Anterior cingulate cortex (tissue), 58 donors: ENCODE data around the gene SLC22A15.
"Not testable (repeated sequence)": the region's sequence is repeated elsewhere in the genome, so short reads cannot be mapped to it uniquely, and the experiment has no call there.

Experiments
- DNase-seq, 58 donors: peaks; one replicate each; lab custom pipeline; 2025; lab: John Stamatoyannopoulos, UW

The SLC22A15 gene

DNA sequence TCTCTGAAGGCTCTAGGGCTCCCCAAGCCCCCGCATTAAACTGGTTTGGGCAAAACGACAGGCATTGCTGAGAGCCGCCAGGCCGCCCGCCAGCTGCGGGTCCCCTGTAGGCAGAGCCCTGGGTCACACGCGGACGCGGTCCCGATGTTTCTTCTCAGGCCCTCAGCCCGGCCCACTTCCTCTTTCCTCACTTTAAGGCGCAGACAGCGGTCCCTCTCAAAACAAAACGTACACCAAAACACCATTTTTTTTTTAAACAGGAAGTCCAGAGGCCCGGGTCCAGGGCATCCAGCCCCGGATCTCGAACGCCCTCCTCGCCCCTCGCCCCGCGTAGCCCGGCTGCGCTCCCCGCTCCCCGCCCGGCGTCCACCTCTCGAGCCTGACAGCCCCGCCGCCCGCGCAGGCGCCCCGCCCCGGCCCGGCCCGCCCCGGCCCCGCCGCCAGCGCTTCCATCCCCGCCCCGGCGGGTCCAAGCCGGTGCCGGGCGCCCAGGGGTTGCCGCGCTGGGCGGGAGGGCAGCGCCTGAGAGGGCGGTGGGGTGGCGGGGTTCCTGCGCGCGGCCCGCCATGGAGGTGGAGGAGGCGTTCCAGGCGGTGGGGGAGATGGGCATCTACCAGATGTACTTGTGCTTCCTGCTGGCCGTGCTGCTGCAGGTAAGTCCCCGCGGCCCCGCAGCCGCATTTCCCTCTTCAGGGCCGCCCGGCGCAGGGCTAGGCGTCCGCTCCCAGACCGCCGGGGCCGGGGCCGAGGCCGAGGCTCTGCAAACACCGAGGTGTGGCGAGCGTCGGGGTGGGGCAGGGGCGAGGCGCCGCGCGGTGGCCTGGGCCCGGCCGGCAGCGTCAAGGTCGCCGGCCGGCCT lies at the start of gene SLC22A15:
Gene SLC22A15, plus strand, starts transcription at position 452 of the 859 bp plus-strand sequence. Its CDS starts 115 bp downstream, at position 567.
- DNase-seq = peak in 47 of 58 donors; percentile 28 to 82 (median 65)

DNA sequence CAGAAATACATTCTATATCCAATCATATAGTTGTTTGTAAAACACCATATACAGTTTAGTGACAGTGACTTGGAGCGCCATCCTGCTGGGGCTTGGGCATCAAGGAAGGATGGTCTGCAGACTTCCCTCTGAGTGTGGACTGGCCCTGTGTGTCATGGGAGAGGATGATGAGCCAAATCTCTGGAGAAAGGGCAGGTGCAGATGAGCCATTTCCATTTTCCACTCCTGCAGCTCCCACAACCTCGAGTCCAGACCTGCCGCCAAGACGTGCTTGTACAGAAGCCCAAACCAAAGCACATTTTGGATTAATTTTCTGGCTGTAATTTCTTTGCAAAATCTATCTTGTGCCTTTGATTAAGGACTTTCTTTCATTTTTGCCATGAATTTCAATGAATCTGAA lies 48.3 kb upstream of the SLC22A15 start:
- no peak for DNase-seq

DNA sequence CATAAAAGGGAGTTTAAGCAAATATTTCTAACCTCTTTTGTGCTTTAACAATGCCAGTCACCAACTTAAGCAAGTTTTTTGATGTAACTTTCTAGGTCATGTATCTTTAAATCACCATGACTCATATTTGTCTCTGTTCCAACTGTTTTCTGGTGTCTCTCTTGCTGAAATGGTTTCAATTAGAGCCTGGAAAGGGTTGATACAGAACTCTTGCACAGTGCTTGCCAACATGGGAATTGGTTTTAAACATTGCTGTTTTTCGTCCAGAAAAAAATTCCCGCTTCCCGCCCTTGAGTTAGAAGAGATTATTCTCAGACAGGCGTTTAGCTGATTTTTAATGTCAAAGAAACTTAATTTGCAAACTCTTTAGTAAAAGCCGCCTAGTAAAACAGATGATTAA lies 46.4 kb upstream of the SLC22A15 start:
- no peak for DNase-seq

DNA sequence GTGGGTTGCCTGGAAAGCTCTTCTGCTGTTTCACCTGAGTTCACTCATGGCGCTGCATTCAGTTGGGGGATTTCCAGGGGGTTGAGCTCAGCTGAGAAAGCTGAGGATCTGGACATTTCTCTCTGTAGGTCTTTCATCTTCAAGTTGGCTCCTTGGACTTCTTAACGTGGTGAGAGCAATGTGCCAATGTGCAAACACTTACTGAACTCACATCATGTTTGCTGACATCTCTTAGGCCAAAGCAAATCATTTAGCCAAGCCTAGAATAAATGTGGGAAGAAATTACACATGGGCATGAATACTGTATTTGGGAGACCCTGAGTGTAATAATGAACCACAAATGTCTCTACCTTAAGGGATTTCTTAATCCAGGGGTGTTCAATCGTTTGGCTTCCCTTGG lies 42.7 kb upstream of the SLC22A15 start:
- no peak for DNase-seq

DNA sequence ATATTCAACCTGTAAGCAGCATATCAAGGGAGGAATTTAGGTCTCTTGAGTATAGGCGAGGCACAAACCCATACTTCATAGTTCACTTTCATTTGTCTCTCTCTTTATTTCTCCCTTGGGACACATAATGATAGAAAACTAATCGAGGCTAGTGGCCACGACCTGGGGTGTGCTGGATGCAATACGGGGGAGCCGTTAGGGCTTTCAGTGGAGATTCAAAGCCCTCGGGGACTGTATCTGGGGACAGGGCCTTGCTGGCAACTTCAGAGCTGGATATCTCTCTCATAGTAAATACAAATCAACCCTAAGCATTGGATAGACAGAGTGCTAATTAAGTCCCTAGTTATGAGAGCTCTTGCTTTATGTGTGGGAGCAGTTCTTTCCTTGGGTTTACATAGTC lies 36.9 kb upstream of the SLC22A15 start:
- DNase-seq = no peak

DNA sequence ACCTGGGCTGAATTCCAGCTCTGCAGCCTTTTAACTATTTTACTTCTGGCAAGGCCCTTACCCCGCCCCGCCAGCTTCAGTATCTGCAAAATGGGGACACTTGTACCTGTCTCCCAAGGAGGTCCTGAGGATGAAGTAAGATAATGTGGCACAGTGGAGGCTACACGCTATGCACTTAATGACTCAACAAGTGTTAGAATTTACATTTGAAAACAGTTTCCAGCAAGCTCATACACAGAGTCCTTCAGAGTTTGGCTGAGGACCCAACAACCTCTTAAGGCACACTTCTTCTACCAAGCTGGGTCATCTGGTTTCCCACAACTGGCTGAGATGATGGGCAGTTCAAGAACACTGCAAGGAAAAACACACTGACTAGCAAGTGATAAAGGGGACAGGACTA lies 30.2 kb upstream of the SLC22A15 start:
- peak in 2 of 58 donors; percentile 1 to 4 for DNase-seq

DNA sequence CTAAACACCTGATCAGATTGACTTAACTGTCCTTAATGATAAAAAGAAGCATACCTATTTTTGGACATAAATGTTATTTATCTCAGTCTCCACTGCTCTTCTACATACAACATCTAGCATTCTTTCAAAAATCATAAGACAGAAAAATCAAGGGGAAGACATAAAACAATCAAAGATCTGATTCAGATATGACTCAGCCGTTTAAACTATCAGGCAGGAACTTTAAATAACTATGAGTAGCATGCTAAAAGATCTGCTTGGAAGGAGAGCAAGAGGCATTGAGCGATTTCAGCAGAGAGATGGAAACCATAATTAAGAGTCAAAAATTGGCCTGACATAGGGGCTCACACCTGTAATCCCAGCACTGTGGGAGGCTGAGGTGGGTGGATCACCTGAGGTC lies 27.2 kb upstream of the SLC22A15 start:
- DNase-seq = no peak

DNA sequence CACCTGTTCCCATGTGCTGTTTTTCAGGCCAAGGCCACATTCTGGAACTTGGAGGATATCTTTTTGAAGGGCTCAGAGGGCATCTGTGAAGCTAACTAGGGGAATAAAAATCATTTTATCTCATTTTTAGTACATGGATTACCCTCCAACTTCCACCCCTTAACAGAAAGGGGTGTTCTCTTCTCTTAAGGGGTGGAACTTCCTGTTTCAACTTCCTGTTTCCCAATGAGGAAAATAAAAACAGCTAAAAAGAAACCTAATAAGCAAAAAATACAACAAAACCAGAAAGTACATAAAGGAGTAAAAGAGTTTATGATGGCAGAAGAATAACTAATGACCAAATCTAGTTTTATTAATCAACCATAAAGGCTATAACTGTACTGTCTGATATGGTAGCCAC lies 24.8 kb upstream of the SLC22A15 start:
- DNase-seq = no peak

DNA sequence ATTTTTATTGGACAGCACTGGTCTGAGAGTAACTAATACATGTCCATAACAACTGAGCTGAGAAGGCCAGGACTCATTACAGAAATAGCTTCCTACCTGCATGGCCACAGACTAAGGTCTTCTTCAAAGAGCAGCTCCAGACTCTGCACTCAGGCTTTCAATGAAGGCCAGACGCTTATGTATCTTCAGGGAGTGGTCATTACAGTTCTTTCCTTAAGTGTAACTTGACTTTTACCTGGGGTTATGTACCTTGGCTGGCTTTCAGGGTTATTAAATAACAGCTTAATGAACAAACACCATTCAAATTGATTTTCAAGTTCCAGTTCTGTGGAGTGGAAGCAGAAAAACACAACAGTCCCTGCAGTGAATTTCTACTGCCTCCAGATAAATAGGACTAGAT lies 23.8 kb upstream of the SLC22A15 start:
- DNase-seq = no peak

DNA sequence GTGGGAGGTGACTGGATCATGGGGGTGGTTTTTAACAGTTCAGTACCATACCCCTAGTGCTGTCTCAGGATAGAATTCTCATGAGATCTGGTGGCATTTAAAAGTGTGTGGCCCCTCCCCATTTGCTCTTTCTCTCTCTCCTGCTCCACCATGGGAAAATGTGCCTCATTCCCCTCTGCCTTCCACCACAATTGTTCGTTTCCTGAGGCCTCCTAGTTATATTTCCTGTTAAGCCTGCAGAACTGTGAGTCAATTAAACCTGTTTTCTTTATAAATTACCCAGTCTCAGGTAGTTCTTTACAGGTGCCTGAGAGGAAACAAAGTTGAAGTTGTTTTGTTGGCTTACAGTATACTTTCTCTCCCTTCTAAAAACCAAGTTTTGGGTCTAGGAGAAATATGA lies 23.1 kb upstream of the SLC22A15 start:
- DNase-seq = no peak

DNA sequence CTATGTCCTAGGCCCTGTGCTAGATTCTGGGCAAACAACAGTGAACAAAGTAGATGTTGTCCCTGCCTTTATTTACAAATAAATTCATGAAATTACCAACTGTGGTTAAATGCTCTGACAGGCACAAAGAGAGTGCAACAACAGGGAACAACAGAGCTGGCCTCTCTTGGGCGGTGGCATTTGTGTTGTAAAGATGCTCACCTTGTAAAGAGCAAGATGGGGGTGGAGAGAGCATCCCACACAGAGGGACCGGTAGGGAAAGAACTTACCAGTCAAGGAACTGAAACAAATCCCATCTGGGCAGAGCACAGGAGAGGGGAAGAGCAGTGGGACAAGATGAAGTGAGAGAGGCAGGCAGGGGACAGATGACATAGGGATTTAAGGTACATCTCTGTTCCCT lies 21.6 kb upstream of the SLC22A15 start:
- no peak for DNase-seq

DNA sequence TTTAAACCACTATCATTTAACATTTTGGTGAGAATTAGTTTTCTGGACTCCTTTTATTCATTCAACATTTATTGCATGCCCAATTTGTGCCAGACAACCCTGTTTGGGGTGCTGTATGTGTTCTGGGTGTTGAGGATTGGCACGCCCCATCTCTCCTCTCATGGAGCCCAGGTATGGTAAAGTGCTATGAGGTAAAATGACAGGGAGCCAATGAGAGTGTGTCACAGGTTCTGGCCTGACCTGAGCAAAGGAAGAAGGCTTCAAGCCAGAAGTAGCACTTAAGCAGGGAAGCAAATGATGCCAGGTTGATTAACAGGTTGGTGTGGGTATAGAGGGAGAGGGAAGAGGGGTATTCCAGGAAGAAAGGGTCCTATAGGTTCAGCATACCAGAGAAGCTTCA lies 21.1 kb upstream of the SLC22A15 start:
- DNase-seq = no peak

DNA sequence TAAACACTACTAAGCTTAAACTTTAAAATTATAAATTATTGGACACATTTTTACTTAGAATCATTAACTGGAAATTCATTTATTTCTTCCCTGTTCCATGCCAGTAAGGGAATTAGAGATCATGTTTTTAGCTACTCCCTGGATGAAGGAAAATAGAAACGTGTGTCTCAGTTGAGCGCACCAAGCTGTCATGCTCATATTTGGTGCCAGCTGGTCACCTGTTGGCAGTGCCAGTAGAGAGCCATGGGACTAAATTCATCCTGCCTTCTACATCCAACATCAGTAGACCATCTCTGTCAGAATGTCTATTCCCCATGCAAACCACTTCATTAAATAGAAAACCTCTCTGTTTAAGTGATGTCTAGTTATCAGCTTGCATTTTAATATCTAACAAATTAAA lies 17.4 kb upstream of the SLC22A15 start:
- no peak for DNase-seq

DNA sequence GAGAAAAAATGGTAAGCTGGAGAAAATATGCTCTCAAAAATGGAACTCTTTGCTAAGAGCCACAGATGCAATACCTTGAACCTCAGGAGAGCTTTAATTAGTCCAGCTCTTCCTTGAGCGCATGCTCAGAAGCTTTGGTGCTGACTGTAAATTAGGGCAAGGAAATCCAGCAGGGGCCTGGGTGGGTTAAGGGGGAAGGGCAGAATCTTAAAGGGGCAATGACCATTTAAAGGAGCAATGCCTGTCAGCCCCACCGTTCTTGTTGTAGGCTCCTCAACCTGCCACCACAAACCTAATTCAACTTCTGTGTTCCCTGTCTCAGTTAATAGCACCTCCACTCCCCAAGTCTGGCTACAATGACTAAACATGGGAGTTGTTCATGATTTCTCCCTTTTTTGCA lies 6.8 kb upstream of the SLC22A15 start:
- peak in 5 of 58 donors; percentile 2 to 37 (median 17) for DNase-seq

DNA sequence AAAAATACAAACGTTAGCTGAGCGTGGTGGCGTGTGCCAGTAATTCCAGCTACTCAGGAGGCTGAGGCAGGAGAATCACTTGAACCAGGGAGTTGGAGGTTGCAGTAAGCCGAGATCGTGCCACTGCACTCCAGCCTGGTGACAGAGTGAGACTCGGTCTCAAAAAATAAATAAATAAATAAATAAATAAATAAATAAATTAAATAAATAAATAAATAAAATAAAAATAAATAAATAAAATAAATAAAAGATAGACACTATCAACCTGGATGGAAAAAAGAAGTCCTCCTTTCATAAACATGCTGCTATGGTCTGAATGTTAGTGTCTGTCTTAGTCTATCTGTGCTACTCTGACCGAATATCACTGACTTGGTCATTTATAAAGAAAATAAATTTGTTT lies 4.5 kb upstream of the SLC22A15 start:
- not testable (repeated sequence) for DNase-seq

DNA sequence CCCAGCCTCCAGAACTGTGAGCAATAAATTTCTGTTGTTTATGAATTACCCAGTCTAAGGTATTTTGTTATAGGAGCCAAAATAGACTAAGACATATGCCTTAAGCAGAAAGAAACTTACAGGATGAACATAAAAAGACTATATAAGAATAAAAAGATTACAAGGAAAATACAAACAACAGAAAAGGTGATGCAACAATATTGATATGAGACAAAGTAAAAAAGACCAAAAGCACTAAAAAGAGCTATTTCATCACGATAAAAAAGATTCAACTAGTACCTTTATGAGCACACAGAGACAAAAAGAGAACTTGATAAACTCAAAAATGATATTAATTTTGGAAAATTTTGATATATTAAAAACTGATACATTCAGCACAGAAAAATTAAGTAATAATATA lies 3.2 kb upstream of the SLC22A15 start:
- DNase-seq = no peak

DNA sequence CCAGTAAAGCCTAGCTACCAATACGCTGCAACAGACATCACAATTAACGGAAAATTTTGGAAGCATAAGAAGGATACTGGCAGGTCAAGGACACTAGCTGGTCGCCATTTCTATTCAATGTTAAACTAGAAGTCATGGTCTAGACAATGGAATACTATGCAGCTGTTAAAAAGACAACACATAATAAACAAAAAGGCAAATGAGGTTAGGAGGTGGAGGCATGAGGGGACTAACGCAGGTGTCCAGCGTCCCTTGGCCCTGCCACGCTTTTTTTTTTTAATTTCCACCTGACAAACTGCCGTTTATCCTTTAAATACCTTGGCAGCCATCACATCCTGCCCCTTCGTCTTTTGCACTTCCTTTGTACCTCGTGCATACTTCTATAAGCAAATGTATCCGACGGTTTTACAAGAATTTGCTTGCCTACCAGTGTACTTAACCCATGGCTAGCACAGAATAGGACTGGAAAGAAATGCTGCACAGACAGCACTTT lies 698 bp upstream of the SLC22A15 start:
- DNase-seq = no peak

DNA sequence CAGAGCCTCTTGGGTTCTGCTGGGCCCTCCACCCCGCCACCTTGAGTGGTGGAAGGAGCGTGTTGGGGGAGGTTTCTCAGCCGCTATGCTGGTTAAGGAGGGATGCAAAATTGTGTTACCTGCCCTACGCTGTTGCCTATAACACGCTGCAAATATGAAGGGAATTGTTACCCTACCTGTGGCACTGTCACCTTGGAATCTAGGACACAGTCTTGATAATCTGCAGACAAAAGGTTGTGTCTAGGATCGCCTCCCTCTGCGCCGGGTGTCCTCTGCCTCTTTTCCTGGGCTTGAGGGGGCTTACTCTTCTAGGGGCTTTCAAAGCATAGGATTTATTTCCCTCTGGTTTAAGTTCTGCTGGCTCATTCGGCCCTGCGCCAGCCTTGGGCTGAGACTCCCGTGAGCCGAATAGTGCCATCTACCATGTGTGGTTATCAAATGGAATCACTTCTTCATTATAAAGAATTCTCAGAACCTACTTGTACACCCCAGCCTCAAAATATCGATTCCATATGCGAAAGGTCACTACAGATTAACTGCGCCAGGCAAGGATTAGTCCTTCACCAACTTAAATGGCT lies 697 bp downstream of the SLC22A15 start:
- peak in 27 of 58 donors; percentile 13 to 65 (median 40) for DNase-seq

DNA sequence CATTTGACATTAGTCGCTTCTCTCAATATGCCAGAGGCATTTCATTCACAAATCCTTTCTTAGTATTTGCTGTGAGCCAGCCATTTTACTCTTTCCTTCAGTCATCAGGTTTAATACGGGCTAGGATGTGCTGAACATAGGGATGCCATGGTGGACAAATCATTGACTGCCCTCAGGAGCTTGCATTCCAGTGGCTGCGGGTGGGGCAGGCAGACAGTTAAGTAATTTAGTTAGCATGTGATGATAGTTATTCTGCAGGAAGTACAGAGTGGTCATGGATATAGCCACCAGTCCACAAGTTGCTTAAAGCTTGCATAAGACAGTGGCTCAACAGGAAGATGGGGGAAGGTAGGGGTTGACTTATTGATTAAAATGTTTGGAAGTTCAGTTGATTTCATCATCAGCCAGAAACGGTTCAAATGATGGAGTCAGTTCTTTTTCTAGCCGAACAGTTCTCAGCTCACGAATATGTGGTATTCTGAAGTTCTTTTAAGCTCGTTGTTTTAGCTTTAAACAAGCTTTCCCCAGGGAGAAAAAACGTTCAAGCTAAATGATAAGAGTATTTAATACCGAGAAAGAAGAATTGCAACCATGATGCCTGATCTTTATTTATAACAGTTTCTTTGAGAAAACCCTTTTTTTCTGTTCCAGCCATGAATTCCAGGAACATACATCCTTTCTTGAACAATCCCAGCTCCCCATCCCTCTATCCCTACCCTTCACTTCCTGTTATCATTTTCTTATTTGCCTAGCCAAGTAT lies 1.4 kb downstream of the SLC22A15 start:
- DNase-seq = peak in 7 of 58 donors; percentile 11 to 65 (median 49)

DNA sequence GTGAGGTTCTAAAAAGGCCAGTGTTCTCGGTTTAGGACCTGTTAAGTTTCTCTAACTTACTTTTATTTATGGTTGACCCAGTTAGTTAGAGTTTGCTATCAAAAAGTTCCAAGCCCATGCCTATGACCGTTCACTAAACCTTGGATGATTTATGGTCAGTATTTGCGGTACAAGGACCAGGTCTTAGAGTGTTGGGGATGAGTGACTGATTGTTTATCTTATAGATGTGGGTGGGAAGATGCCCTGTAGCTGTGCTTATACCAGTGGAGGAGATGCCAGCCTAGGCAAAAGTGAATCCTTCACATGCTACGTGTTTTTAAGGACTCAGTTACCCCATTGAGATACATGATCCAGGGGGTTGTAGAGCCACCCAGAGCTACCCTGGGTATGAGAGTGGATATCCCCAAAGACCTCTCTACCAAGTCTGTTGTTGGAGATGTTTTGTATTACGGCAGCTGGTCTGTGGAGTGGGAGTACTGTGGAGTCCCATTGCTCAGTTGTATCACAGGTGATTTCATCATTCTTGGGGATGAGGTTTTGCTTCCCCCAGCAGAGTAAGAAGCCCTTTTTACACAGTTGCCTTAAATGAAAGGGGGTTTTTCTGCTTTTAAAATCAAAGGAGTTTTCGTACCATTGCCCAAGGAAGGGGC lies 2.1 kb downstream of the SLC22A15 start:
- DNase-seq = peak in 2 of 58 donors; percentile 14 to 15

DNA sequence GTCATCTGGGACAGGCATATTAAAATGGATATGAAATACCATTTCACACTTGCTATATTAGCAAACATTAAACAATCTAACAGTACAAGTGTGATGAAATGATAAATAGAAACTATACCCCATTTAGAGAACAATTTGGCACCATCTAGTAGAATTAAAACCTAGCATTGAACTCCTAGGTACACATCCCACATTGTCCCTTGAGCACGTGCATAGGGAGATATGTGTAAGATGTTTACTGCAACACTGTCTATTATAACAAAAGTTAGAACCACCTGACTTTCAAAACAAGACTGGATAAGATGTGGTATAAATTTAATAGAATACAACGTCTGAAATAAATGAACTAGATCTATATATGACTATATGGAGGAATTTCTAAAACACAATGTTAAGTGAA lies 3.8 kb downstream of the SLC22A15 start:
- no peak for DNase-seq
